HepG2 (cell line): Measurements from ENCODE around the gene EEF1A2. TPM values are rescaled to one million over a fixed set of nuclear protein-coding genes. Genes with fewer than 3 reads are reported as not detected.

Source experiments
- ATAC-seq: fragments of 200-7000 bp; cut with Tn5 transposase; 3 replicates; pipeline ENCODE4 v1.9.1; 2020; ENCODE audit warnings: mild to moderate bottlenecking, moderate library complexity
- BruUV-seq: library from RNA; stranded (reverse); fragments of 400-500 nt; replicated peaks from 2 replicates; lab custom pipeline; 2021; lab: Mats Ljungman, UMichigan
- CTCF ChIA-PET: fragments of 300-600 bp; formaldehyde crosslinking; extraction: SDS; loops from one replicate; lab custom pipeline; 2021; ENCODE audit warnings: low total read pairs, inconsistent platforms, low intra/inter-chr PET ratio; lab: Yijun Ruan, JAX
- POLR2A ChIA-PET: fragments of 350-600 bp; sonication (Branson Sonifier 250); formaldehyde crosslinking; loops from one replicate; lab custom pipeline; 2020; ENCODE audit warnings: antibody characterized with exemption, inconsistent platforms; lab: Yijun Ruan, JAX
- DNase-seq: peaks from one replicate; pipeline ENCODE4 v3.0.0-alpha.2; 2015; ENCODE audit warnings: low spot score
- FAIRE-seq: peaks from 3 replicates; lab custom pipeline; 2011; peaks lifted over from hg19 to GRCh38; lab: Jason Lieb, UNC
- H2AFZ ChIP-seq: one replicate; pipeline ENCODE4 v1.6.1; 2011; ENCODE audit warnings: low read length, inconsistent platforms
- H3K27ac ChIP-seq: fragments of 300-600 bp; 3 replicates; pipeline ENCODE4 v1.8.0; 2011; ENCODE audit warnings: mixed run types, mild to moderate bottlenecking, mixed read lengths, low read length, inconsistent platforms; ENCODE audit not compliant: insufficient read depth; ENCODE audit errors: extremely low read length
- H3K27me3 ChIP-seq, 2 experiments: fragments of 200-600 bp in 1 of 2; 2 replicates in 1 of 2; 3 replicates in 1 of 2; pipeline versions ENCODE4 v1.6.0 to v1.8.0; 2011; ENCODE audit warnings: low read length in 2 of 2, mild to moderate bottlenecking in 2 of 2, moderate library complexity in 2 of 2, inconsistent platforms in 1 of 2; ENCODE audit not compliant: insufficient read depth in 2 of 2, control insufficient read depth in 1 of 2
- H3K36me3 ChIP-seq, 2 experiments: fragments of 200-600 bp in 1 of 2; replicated peaks in 1 of 2; 2 replicates in 1 of 2; 3 replicates in 1 of 2; pipeline versions ENCODE4 v1.5.1 to v1.8.0; 2011; ENCODE audit warnings: low read length in 2 of 2, inconsistent platforms in 1 of 2; ENCODE audit not compliant: insufficient read depth in 2 of 2, control insufficient read depth in 1 of 2
- H3K4me1 ChIP-seq: 2 replicates; pipeline ENCODE4 v1.5.1; 2012; ENCODE audit warnings: low read length, inconsistent platforms; ENCODE audit not compliant: insufficient read depth
- H3K4me2 ChIP-seq: 2 replicates; pipeline ENCODE4 v1.6.0; 2011; ENCODE audit warnings: low read depth, low read length, inconsistent platforms
- H3K4me3 ChIP-seq, 3 experiments: fragments of 200-600 bp in 1 of 3; sonication (generic), shearing (Covaris generic) in 1 of 3; replicated peaks in 1 of 3; 2 replicates each; pipeline ENCODE4 v1.5.1; 2011 to 2016; ENCODE audit warnings: low read length in 3 of 3, inconsistent platforms in 2 of 3, low read depth in 2 of 3, mild to moderate bottlenecking in 2 of 3, control low read depth in 1 of 3, mixed read lengths in 1 of 3; ENCODE audit not compliant: insufficient read depth in 1 of 3
- H3K79me2 ChIP-seq: one replicate; pipeline ENCODE4 v1.6.1; 2011; ENCODE audit warnings: low read length, inconsistent platforms; ENCODE audit not compliant: insufficient read depth
- H3K9ac ChIP-seq: 2 replicates; pipeline ENCODE4 v1.6.0; 2011; ENCODE audit warnings: mild to moderate bottlenecking, low read depth, low read length, inconsistent platforms; ENCODE audit not compliant: insufficient read depth
- H3K9me3 ChIP-seq: 2 replicates; pipeline ENCODE4 v1.5.1; 2012; ENCODE audit warnings: mild to moderate bottlenecking, low read length
- H4K20me1 ChIP-seq: 2 replicates; pipeline ENCODE4 v1.6.0; 2011; ENCODE audit warnings: inconsistent platforms, mild to moderate bottlenecking, low read length, moderate library complexity; ENCODE audit not compliant: insufficient read depth
- ESRRA ChIP-seq: sonication (generic); formaldehyde crosslinking; IDR thresholded peaks from 2 replicates; pipeline ENCODE4 v1.5.1; 2020; ENCODE audit warnings: mild to moderate bottlenecking, low read depth, missing genetic modification reagents
- HOXA3 ChIP-seq: sonication (generic); formaldehyde crosslinking; IDR thresholded peaks from 2 replicates; pipeline ENCODE4 v1.5.0; 2020; ENCODE audit warnings: missing genetic modification reagents
- IRX3 ChIP-seq: sonication (generic); formaldehyde crosslinking; IDR thresholded peaks from 2 replicates; pipeline ENCODE4 v1.8.1; 2023; ENCODE audit warnings: mild to moderate bottlenecking, low read depth, missing genetic modification reagents, borderline replicate concordance
- KLF12 ChIP-seq: sonication (generic); formaldehyde crosslinking; IDR thresholded peaks from 2 replicates; pipeline ENCODE4 v1.4.0; 2020; ENCODE audit warnings: missing genetic modification reagents, borderline replicate concordance
- MBNL3 ChIP-seq: fragments of 250-450 bp; sonication (Bioruptor Pico); conservative IDR thresholded peaks from 2 replicates; pipeline ENCODE4 v1.8.0; 2022; ENCODE audit warnings: mild to moderate bottlenecking, inconsistent platforms
- REST ChIP-seq, 2 experiments: IDR thresholded peaks; 2 replicates each; pipeline ENCODE4 v1.6.1; 2011 to 2012; ENCODE audit warnings: low read length in 2 of 2, borderline replicate concordance in 1 of 2, low read depth in 1 of 2, mild to moderate bottlenecking in 1 of 2, moderate library complexity in 1 of 2
- RXRA ChIP-seq: sonication (generic); formaldehyde crosslinking; IDR thresholded peaks from 2 replicates; pipeline ENCODE4 v1.5.1; 2020; ENCODE audit warnings: missing genetic modification reagents
- SMAD3 ChIP-seq: sonication (generic); formaldehyde crosslinking; IDR thresholded peaks from 2 replicates; pipeline ENCODE4 v1.4.0; 2020; ENCODE audit warnings: missing genetic modification reagents
- TRAFD1 ChIP-seq: sonication (generic); formaldehyde crosslinking; IDR thresholded peaks from 2 replicates; pipeline ENCODE4 v1.5.1; 2020; ENCODE audit warnings: missing genetic modification reagents, mild to moderate bottlenecking, borderline replicate concordance
- ZNF484 ChIP-seq: sonication (generic); formaldehyde crosslinking; IDR thresholded peaks from 2 replicates; pipeline ENCODE4 v1.5.1; 2020; ENCODE audit warnings: mild to moderate bottlenecking, low read depth, missing genetic modification reagents, borderline replicate concordance
- ZNF550 ChIP-seq: sonication (generic); formaldehyde crosslinking; IDR thresholded peaks from 2 replicates; pipeline ENCODE4 v1.4.0; 2020; ENCODE audit warnings: mild to moderate bottlenecking, missing genetic modification reagents, borderline replicate concordance
- ZNF816 ChIP-seq: sonication (generic); formaldehyde crosslinking; IDR thresholded peaks from 2 replicates; pipeline ENCODE4 v1.8.0; 2022; ENCODE audit warnings: missing genetic modification reagents, mild to moderate bottlenecking, borderline replicate concordance
- ZNF839 ChIP-seq: sonication (generic); formaldehyde crosslinking; IDR thresholded peaks from 2 replicates; pipeline ENCODE4 v1.4.0; 2020; ENCODE audit warnings: missing genetic modification reagents, mild to moderate bottlenecking, borderline replicate concordance
- WGBS: methylation state at CpG from one replicate; pipeline ENCODE4 v1.1.6; 2017; ENCODE audit warnings: low lambda C conversion rate; 5-methylcytosine and 5-hydroxymethylcytosine counted together
- in situ Hi-C: cut with HindIII; loops from 2 replicates; pipeline ENCODE4 v1.10.0; 2017; ENCODE audit warnings: low pct_unique_long_range_greater_than_20kb; ENCODE audit not compliant: extremely low pct_ligation_motif_present
- intact Hi-C: fragments of 100-400 bp; cut with micrococcal nuclease; formaldehyde crosslinking; loops from one replicate; pipeline ENCODE4 v1.10.0; 2022; ENCODE audit not compliant: unreplicated experiment
- polyA plus RNA-seq, 8 experiments: library from polyadenylated mRNA; depleted of rRNA in 3 of 8; stranded (reverse) in 7 of 8; unstranded in 1 of 8; fragments of >200 nt; fragmentation: Illumina TruSeq in 4 of 8; extraction: Trizol in 4 of 8; gene quantifications; 2 replicates each; pipeline versions ENCODE4 v1.2.1 to v1.2.3, GENCODE V29; 2011 to 2016; ENCODE audit warnings: low read depth in 4 of 8, missing spikeins in 1 of 8, mixed read lengths in 1 of 8; ENCODE audit not compliant: insufficient read depth in 1 of 8
- total RNA-seq, 5 experiments: library from RNA; depleted of rRNA; stranded (reverse); fragments of >200 nt; fragmentation: Illumina TruSeq; extraction: Trizol; gene quantifications; 2 replicates each; pipeline ENCODE4 v1.2.3, GENCODE V29; 2016; ENCODE audit warnings: low read depth in 1 of 5
- TF ChIP-seq, protein P1 (sequence below): fragments of 450-650 bp; IDR thresholded peaks from 2 replicates; pipeline ENCODE4 v1.6.1; 2016
- TF ChIP-seq, protein P2 (sequence below): IDR thresholded peaks from 2 replicates; pipeline ENCODE4 v1.6.1; 2016; ENCODE audit warnings: mild to moderate bottlenecking, missing biosample characterization, missing genetic modification reagents
- TF ChIP-seq, protein P3 (sequence below): sonication (generic); formaldehyde crosslinking; IDR thresholded peaks from 2 replicates; pipeline ENCODE4 v1.4.0; 2020; ENCODE audit warnings: missing genetic modification reagents

EEF1A2 gene
- total and polyA plus RNA-seq, 2 of the 13 experiments (the other 11 are each of a cell fraction or from before 2014, with no cell fraction given): 0.44 to 0.87 TPM

GRCh38 chr20:63457737-63458136 is 41.1 kb downstream of the EEF1A2 start:
- 5% methylated on average over 8 of the region's 17 CpGs for WGBS
- no peak for TF ChIP-seq RXRA (CRISPR knock-in tag)
- TF ChIP-seq, protein P1, sequence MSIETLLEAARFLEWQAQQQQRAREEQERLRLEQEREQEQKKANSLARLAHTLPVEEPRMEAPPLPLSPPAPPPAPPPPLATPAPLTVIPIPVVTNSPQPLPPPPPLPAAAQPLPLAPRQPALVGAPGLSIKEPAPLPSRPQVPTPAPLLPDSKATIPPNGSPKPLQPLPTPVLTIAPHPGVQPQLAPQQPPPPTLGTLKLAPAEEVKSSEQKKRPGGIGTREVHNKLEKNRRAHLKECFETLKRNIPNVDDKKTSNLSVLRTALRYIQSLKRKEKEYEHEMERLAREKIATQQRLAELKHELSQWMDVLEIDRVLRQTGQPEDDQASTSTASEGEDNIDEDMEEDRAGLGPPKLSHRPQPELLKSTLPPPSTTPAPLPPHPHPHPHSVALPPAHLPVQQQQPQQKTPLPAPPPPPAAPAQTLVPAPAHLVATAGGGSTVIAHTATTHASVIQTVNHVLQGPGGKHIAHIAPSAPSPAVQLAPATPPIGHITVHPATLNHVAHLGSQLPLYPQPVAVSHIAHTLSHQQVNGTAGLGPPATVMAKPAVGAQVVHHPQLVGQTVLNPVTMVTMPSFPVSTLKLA: peak; percentile 92
- no peak for TF ChIP-seq ZNF484 (CRISPR knock-in tag)
- TF ChIP-seq ESRRA (CRISPR knock-in tag): no peak
- TF ChIP-seq KLF12 (CRISPR knock-in tag): no peak
- peak in 1 of 2 experiments; percentile 49; a peak in 2 of 4 replicates for TF ChIP-seq REST (IDR thresholded peaks at IDR 0.05; ENCODE audit: borderline replicate concordance in 1 of 2, low read depth in 1 of 2, low read length in 2 of 2)
- TF ChIP-seq HOXA3 (CRISPR knock-in tag): no peak
- no peak for TF ChIP-seq ZNF839 (CRISPR knock-in tag)
- no peak for TF ChIP-seq SMAD3 (CRISPR knock-in tag)
- TF ChIP-seq, protein P2, sequence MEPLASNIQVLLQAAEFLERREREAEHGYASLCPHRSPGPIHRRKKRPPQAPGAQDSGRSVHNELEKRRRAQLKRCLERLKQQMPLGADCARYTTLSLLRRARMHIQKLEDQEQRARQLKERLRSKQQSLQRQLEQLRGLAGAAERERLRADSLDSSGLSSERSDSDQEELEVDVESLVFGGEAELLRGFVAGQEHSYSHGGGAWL: no peak
- TF ChIP-seq MBNL3 (CRISPR knock-in tag): no peak
- TF ChIP-seq ZNF550: no peak
- TF ChIP-seq IRX3 (CRISPR knock-in tag): no peak
- TF ChIP-seq ZNF816 (CRISPR knock-in tag): no peak
- no peak for TF ChIP-seq TRAFD1
- TF ChIP-seq, protein P3, sequence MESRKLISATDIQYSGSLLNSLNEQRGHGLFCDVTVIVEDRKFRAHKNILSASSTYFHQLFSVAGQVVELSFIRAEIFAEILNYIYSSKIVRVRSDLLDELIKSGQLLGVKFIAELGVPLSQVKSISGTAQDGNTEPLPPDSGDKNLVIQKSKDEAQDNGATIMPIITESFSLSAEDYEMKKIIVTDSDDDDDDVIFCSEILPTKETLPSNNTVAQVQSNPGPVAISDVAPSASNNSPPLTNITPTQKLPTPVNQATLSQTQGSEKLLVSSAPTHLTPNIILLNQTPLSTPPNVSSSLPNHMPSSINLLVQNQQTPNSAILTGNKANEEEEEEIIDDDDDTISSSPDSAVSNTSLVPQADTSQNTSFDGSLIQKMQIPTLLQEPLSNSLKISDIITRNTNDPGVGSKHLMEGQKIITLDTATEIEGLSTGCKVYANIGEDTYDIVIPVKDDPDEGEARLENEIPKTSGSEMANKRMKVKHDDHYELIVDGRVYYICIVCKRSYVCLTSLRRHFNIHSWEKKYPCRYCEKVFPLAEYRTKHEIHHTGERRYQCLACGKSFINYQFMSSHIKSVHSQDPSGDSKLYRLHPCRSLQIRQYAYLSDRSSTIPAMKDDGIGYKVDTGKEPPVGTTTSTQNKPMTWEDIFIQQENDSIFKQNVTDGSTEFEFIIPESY (CRISPR knock-in tag): no peak
- Histone ChIP-seq H2AFZ (no peak overlapping the region), H3K27ac (no peak overlapping the region), H3K36me3 (no peaks in the 10 kb centered on the region), H3K79me2 (no peaks in the 10 kb centered on the region), H3K4me3 (no peak overlapping the region), H4K20me1 (peaks cover 4% of the 10 kb centered on the region; the same call in 1 of the 2 replicates), H3K27me3 (peaks cover 56 to 87% of the 10 kb centered on the region in 2 experiments), H3K4me1 (no peaks in the 10 kb centered on the region), H3K9me3 (no peaks in the 10 kb centered on the region), H3K9ac (no peak overlapping the region), H3K4me2 (no peak overlapping the region)
- BruUV-seq: no TSS peak
- DNase-seq (no peak), FAIRE-seq (no peak), ATAC-seq (no peak)
- ChIA-PET CTCF (no interaction called here), POLR2A (no interaction called here)
- intact Hi-C loops: no loop called here
- in situ Hi-C loops: no loop called here
